ENCODE results near the gene EPG5. TPM values are rescaled to one million over a fixed set of nuclear protein-coding genes. Genes with fewer than 3 reads are reported as not detected.

The EPG5 gene
- total and polyA plus RNA-seq, 2 donors from 2014 or later = 4.8 to 32.5 TPM

DNA sequence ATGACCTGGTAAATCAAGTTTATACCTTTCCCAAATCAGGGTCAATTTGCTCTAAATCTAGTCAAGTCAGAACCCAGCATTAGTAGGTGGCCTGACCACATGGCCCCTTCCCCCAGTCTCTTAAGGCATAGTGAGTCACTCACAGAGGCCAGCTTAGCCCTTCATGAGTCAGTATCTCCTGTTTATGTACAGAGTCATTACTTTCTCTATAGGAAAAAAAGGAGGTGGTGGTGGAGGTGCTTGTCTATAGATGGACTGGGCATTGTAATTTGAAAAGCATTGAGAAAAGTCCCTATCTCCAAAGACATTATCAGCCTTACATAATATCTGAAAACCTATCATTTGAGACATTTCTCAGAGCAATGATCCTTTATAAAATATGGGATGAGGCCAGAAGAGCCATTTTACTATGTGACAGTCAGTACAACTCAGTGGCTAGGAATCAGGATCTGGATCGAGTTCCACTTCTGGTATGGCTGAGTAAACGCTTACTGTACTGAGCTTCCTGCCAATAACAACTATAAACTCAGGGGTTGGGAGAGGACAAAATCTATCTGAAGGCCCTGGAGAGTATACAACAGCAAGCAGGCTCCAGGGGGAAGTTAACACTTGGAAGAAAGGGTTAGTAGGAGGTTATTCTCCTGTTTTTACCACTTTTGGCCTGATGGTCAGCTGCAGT is 164.2 kb downstream of the EPG5 start:
- DNase-seq = no peak
- Histone ChIP-seq H3K27me3 (ENCODE audit: control insufficient read depth, insufficient read depth, low read length) (no peaks in the 10 kb centered on the region), H3K27ac (ENCODE audit: low read depth in 2 of 2, low read length in 2 of 2) (no peak overlapping the region), H3K36me3 (ENCODE audit: control insufficient read depth in 2 of 3, insufficient read depth in 3 of 3, low read length in 3 of 3) (no peaks in the 10 kb centered on the region), H3K9me3 (ENCODE audit: control insufficient read depth in 2 of 3, insufficient read depth in 1 of 3, low read length in 3 of 3) (peaks cover 0 to 6% (median 2%) of the 10 kb centered on the region in 3 donors), H3K9ac (ENCODE audit: low read length in 3 of 3) (no peak overlapping the region), H3K4me3 (ENCODE audit: low read length in 3 of 3) (no peak overlapping the region), H3K4me1 (ENCODE audit: control insufficient read depth in 2 of 3, insufficient read depth in 2 of 3, low read depth in 1 of 3, low read length in 3 of 3) (no peaks in the 10 kb centered on the region)
- TF ChIP-seq, protein P1, sequence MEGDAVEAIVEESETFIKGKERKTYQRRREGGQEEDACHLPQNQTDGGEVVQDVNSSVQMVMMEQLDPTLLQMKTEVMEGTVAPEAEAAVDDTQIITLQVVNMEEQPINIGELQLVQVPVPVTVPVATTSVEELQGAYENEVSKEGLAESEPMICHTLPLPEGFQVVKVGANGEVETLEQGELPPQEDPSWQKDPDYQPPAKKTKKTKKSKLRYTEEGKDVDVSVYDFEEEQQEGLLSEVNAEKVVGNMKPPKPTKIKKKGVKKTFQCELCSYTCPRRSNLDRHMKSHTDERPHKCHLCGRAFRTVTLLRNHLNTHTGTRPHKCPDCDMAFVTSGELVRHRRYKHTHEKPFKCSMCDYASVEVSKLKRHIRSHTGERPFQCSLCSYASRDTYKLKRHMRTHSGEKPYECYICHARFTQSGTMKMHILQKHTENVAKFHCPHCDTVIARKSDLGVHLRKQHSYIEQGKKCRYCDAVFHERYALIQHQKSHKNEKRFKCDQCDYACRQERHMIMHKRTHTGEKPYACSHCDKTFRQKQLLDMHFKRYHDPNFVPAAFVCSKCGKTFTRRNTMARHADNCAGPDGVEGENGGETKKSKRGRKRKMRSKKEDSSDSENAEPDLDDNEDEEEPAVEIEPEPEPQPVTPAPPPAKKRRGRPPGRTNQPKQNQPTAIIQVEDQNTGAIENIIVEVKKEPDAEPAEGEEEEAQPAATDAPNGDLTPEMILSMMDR (IDR thresholded peaks at IDR 0.05; ENCODE audit: borderline replicate concordance, extremely low read depth, insufficient read depth) = no peak
- no peak for FAIRE-seq
- intact Hi-C loops (cut with DNase I) = no loop called here

DNA sequence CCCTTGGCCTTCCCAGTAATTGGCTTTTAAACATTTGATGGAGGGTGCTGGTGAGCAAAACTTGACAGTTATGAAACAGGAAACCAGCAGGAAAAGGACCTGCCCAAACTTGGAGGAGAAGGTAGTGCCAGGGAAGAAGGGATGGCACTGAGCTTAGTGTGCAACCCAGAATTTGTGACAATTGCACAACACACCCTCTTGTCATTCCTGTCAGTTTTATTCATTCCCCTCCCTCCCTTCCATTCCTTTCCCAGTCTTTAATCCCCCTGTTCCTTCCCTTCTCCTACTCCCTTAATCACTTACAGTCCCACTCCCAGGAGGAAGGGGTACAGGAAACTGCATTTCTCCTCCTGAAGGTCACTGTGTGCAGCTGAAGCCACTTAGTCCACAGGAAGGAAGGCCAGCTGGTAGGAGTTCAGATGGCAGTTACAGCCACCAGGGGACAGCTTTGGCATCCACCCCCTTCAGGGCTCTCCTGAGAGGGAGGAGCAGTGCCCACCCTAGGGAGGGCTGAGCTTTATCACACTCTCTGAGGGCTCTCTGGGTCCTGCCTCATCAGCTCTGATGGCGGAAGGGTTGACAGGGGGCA is 165.6 kb downstream of the EPG5 start:
- TF ChIP-seq, protein P1 (IDR thresholded peaks at IDR 0.05; ENCODE audit: borderline replicate concordance, extremely low read depth, insufficient read depth) = no peak
- H3K27ac ChIP-seq (ENCODE audit: low read depth in 2 of 2, low read length in 2 of 2) = no peak overlapping the region
- no peak for FAIRE-seq

More for the DNA sequence above, 165.6 kb downstream of the EPG5 start:
- DNase-seq = no peak
- intact Hi-C loops (cut with DNase I) = no loop called here
- Histone ChIP-seq H3K27me3 (ENCODE audit: control insufficient read depth, insufficient read depth, low read length) (no peaks in the 10 kb centered on the region), H3K4me3 (ENCODE audit: low read length in 3 of 3) (no peak overlapping the region), H3K9ac (ENCODE audit: low read length in 3 of 3) (no peak overlapping the region), H3K4me1 (ENCODE audit: control insufficient read depth in 2 of 3, insufficient read depth in 2 of 3, low read depth in 1 of 3, low read length in 3 of 3) (no peaks in the 10 kb centered on the region), H3K9me3 (ENCODE audit: control insufficient read depth in 2 of 3, insufficient read depth in 1 of 3, low read length in 3 of 3) (peaks cover 0 to 6% (median 2%) of the 10 kb centered on the region in 3 donors), H3K36me3 (ENCODE audit: control insufficient read depth in 2 of 3, insufficient read depth in 3 of 3, low read length in 3 of 3) (no peaks in the 10 kb centered on the region)

Other genes starting within 250 kb of the EPG5 start
- 8.5 TPM for gene SLC14A1, start 243.1 kb downstream of the EPG5 start, total RNA-seq
- 15.3 TPM for gene SLC14A1, start 243.1 kb downstream of the EPG5 start, polyA plus RNA-seq (ENCODE audit: insufficient read depth, low read depth, low replicate concordance)
- gene SIGLEC15, start 141.7 kb downstream of the EPG5 start, total RNA-seq = 1.2 TPM
- gene SIGLEC15, start 141.7 kb downstream of the EPG5 start, polyA plus RNA-seq (ENCODE audit: insufficient read depth, low read depth, low replicate concordance) = not detected
- gene PSTPIP2, start 104.9 kb upstream of the EPG5 start, total RNA-seq = 11.1 TPM
- gene PSTPIP2, start 104.9 kb upstream of the EPG5 start, polyA plus RNA-seq (ENCODE audit: insufficient read depth, low read depth, low replicate concordance) = 1.3 TPM
- 417 TPM for gene ATP5F1A, start 131.0 kb upstream of the EPG5 start, total RNA-seq
- gene ATP5F1A, start 131.0 kb upstream of the EPG5 start, polyA plus RNA-seq (ENCODE audit: insufficient read depth, low read depth, low replicate concordance) = 1,054 TPM
- gene HAUS1, start 137.1 kb upstream of the EPG5 start, total RNA-seq = 18.6 TPM
- gene HAUS1, start 137.1 kb upstream of the EPG5 start, polyA plus RNA-seq (ENCODE audit: insufficient read depth, low read depth, low replicate concordance) = 22.2 TPM

Data from kidney (tissue), 14 donors.